GM12878 (cell line): ENCODE measurements around the gene MCC. TPM values are rescaled to one million over a fixed set of nuclear protein-coding genes. Genes with fewer than 3 reads are reported as not detected.

Experiments used
- ATAC-seq: fragments of 200-7000 bp; cut with Tn5 transposase; 3 replicates; pipeline ENCODE4 v1.9.1; 2020; ENCODE audit warnings: mild to moderate bottlenecking, moderate library complexity
- BruUV-seq: library from RNA; stranded (reverse); fragments of 400-500 nt; replicated peaks from 2 replicates; lab custom pipeline; 2021; lab: Mats Ljungman, UMichigan
- CTCF ChIA-PET: fragments of 300-600 bp; sonication (Branson Sonifier 250); formaldehyde crosslinking; extraction: SDS; loops from one replicate; lab custom pipeline; 2021; ENCODE audit warnings: inconsistent platforms; lab: Yijun Ruan, JAX
- POLR2A ChIA-PET: fragments of 350-600 bp; formaldehyde crosslinking; extraction: SDS; loops from one replicate; lab custom pipeline; 2021; ENCODE audit warnings: inconsistent platforms; lab: Charles Lee
- RAD21 ChIA-PET: fragments of 300-600 bp; sonication (Branson Sonifier 250); formaldehyde crosslinking; loops from one replicate; lab custom pipeline; 2023; ENCODE audit warnings: antibody characterized with exemption; ENCODE audit not compliant: unreplicated experiment; lab: Charles Lee
- SMC1A ChIA-PET: fragments of 300-600 bp; sonication (Branson Sonifier 250); formaldehyde crosslinking; loops from one replicate; lab custom pipeline; 2023; ENCODE audit not compliant: unreplicated experiment, uncharacterized antibody; lab: Charles Lee
- DNase-seq: peaks from one replicate; pipeline ENCODE4 v3.0.0-alpha.2; 2011; ENCODE audit warnings: low read depth, low spot score
- FAIRE-seq: peaks from 3 replicates; lab custom pipeline; 2011; peaks lifted over from hg19 to GRCh38; lab: Jason Lieb, UNC
- H2AFZ ChIP-seq: 2 replicates; pipeline ENCODE4 v1.6.0; 2011; ENCODE audit warnings: low read depth, low read length, control low read depth; ENCODE audit not compliant: control insufficient read depth
- H3K27ac ChIP-seq: 2 replicates; pipeline ENCODE4 v1.5.1; 2011; ENCODE audit warnings: control low read depth; ENCODE audit not compliant: control insufficient read depth, insufficient read depth
- H3K27me3 ChIP-seq, 2 experiments: replicated peaks in 1 of 2; 2 replicates each; pipeline versions ENCODE4 v1.6.0 to v1.6.1; 2011; ENCODE audit warnings: low read length in 1 of 2; ENCODE audit not compliant: control insufficient read depth in 2 of 2, insufficient read depth in 2 of 2
- H3K36me3 ChIP-seq, 2 experiments: 2 replicates each; pipeline ENCODE4 v1.5.1; 2011; ENCODE audit warnings: low read length in 1 of 2; ENCODE audit not compliant: control insufficient read depth in 2 of 2, insufficient read depth in 2 of 2
- H3K4me1 ChIP-seq: 2 replicates; pipeline ENCODE4 v1.6.1; 2011; ENCODE audit warnings: mild to moderate bottlenecking, low read length, moderate library complexity, mixed read lengths; ENCODE audit not compliant: control insufficient read depth, insufficient read depth
- H3K4me2 ChIP-seq: 2 replicates; pipeline ENCODE4 v1.6.0; 2011; ENCODE audit warnings: control low read depth; ENCODE audit not compliant: control insufficient read depth, insufficient read depth
- H3K4me3 ChIP-seq: fragments of 200-600 bp; sonication (generic); 2 replicates; pipeline ENCODE4 v1.5.1; 2016
- H3K79me2 ChIP-seq: 2 replicates; pipeline ENCODE4 v1.6.0; 2011; ENCODE audit warnings: low read length; ENCODE audit not compliant: control insufficient read depth, insufficient read depth
- H3K9ac ChIP-seq: 2 replicates; pipeline ENCODE4 v1.8.0; 2011; ENCODE audit warnings: low read length, control low read depth, mixed read lengths; ENCODE audit not compliant: control insufficient read depth, insufficient read depth
- H3K9me3 ChIP-seq: replicated peaks from 3 replicates; pipeline ENCODE4 v1.5.1; 2011; ENCODE audit warnings: mild to moderate bottlenecking, low read length; ENCODE audit not compliant: control insufficient read depth, insufficient read depth
- H4K20me1 ChIP-seq: 2 replicates; pipeline ENCODE4 v1.6.0; 2011; ENCODE audit not compliant: control insufficient read depth, insufficient read depth
- ASH2L ChIP-seq: fragments of 300-600, 200-600 bp; sonication (generic); IDR thresholded peaks from 2 replicates; pipeline ENCODE4 v1.6.1; 2017; ENCODE audit warnings: low read depth, mild to moderate bottlenecking, borderline replicate concordance
- ATF7 ChIP-seq: fragments of 450-650 bp; IDR thresholded peaks from 2 replicates; pipeline ENCODE4 v1.6.1; 2016; ENCODE audit warnings: low read depth, mild to moderate bottlenecking
- BMI1 ChIP-seq: fragments of 450-650 bp; IDR thresholded peaks from 2 replicates; pipeline ENCODE4 v1.6.1; 2016; ENCODE audit warnings: mild to moderate bottlenecking, moderate library complexity, borderline replicate concordance
- CEBPZ ChIP-seq: fragments of 150-350 bp; IDR thresholded peaks from 2 replicates; pipeline ENCODE4 v1.6.1; 2016; ENCODE audit warnings: low read depth, low read length
- FOXM1 ChIP-seq: IDR thresholded peaks from 2 replicates; pipeline ENCODE4 v1.6.1; 2012; ENCODE audit warnings: low read depth, mild to moderate bottlenecking, inconsistent platforms, low read length, moderate library complexity
- HDAC2 ChIP-seq: fragments of 200-600 bp; sonication (generic); IDR thresholded peaks from 2 replicates; pipeline ENCODE4 v1.6.1; 2017
- HSF1 ChIP-seq: fragments of 150-350 bp; IDR thresholded peaks from 2 replicates; pipeline ENCODE4 v1.6.1; 2014; ENCODE audit warnings: mild to moderate bottlenecking, low read depth, low read length
- KLF5 ChIP-seq: fragments of 450-650 bp; IDR thresholded peaks from 2 replicates; pipeline ENCODE4 v1.6.1; 2014; ENCODE audit warnings: mild to moderate bottlenecking; ENCODE audit not compliant: partially characterized antibody
- NFIC ChIP-seq: IDR thresholded peaks from 2 replicates; pipeline ENCODE4 v1.6.1; 2012; ENCODE audit warnings: low read depth, mild to moderate bottlenecking, inconsistent platforms, low read length, moderate library complexity
- NFYB ChIP-seq: IDR thresholded peaks from 2 replicates; pipeline ENCODE4 v1.6.1; 2011; ENCODE audit warnings: low read depth, mild to moderate bottlenecking, low read length, improper control_type of control experiment, moderate library complexity; ENCODE audit not compliant: insufficient read depth
- NRF1 ChIP-seq: conservative IDR thresholded peaks from 2 replicates; pipeline ENCODE4 v1.6.1; 2011; ENCODE audit warnings: mild to moderate bottlenecking, low read depth, low read length, improper control_type of control experiment
- PAX8 ChIP-seq: fragments of 450-650 bp; IDR thresholded peaks from 2 replicates; pipeline ENCODE4 v1.6.1; 2017; ENCODE audit warnings: mild to moderate bottlenecking, moderate library complexity
- POLR2AphosphoS2 ChIP-seq: IDR thresholded peaks from 2 replicates; pipeline ENCODE4 v1.6.1; 2011; ENCODE audit warnings: low read depth, mild to moderate bottlenecking, low read length, improper control_type of control experiment, moderate library complexity
- SIX5 ChIP-seq: IDR thresholded peaks from 2 replicates; pipeline ENCODE4 v1.6.1; 2011; ENCODE audit warnings: mild to moderate bottlenecking, low read depth, low read length, moderate library complexity; ENCODE audit not compliant: severe bottlenecking
- SMAD5 ChIP-seq: IDR thresholded peaks from 2 replicates; pipeline ENCODE4 v1.6.1; 2016; ENCODE audit warnings: antibody characterized with exemption, low read depth
- SUPT20H ChIP-seq: IDR thresholded peaks from 2 replicates; pipeline ENCODE4 v1.6.1; 2011; ENCODE audit warnings: low read depth, mild to moderate bottlenecking, low read length, moderate library complexity, borderline replicate concordance; ENCODE audit not compliant: control insufficient read depth
- ZNF207 ChIP-seq: fragments of 450-650 bp; IDR thresholded peaks from 2 replicates; pipeline ENCODE4 v1.6.1; 2014; ENCODE audit warnings: antibody characterized with exemption, mild to moderate bottlenecking, borderline replicate concordance
- WGBS: methylation state at CpG from one replicate; pipeline ENCODE4 v1.1.6; 2016; ENCODE audit warnings: low lambda C conversion rate; ENCODE audit not compliant: insufficient replicate concordance, insufficient coverage; ENCODE audit errors: missing lambda C conversion rate; 5-methylcytosine and 5-hydroxymethylcytosine counted together
- in situ Hi-C: fragments of 300-500 bp; cut with MboI; formaldehyde crosslinking; loops from 9 replicates; pipeline ENCODE4 v1.14.3; 2018; ENCODE audit warnings: mixed read lengths
- intact Hi-C: fragments of 100-400 bp; cut with micrococcal nuclease; formaldehyde crosslinking; loops from one replicate; pipeline ENCODE4 v1.14.2; 2022; ENCODE audit not compliant: unreplicated experiment
- polyA plus RNA-seq, 11 experiments: library from polyadenylated mRNA; depleted of rRNA in 4 of 11; unstranded in 6 of 11; stranded (reverse) in 5 of 11; fragments of >200 nt; fragmentation: Nextera tagmentation in 4 of 11; fragmentation: Illumina TruSeq in 1 of 11; extraction: Ambion mirVana in 4 of 11; extraction: Trizol in 1 of 11; gene quantifications; 1 replicate in 1 of 11; 2 replicates in 10 of 11; pipeline versions ENCODE4 v1.2.1 to v1.2.3, GENCODE V29; 2011 to 2016; ENCODE audit warnings: inconsistent platforms in 2 of 11, missing spikeins in 2 of 11, low read depth in 1 of 11
- total RNA-seq, 4 experiments: library from RNA; depleted of rRNA in 3 of 4; stranded (reverse); fragments of >200 nt in 3 of 4; fragmentation: Illumina TruSeq in 1 of 4; extraction: Trizol in 1 of 4; gene quantifications; 2 replicates each; pipeline versions ENCODE4 v1.2.1 to v1.2.3, GENCODE V29; 2013 to 2021
- TF ChIP-seq, protein P1 (sequence below): IDR thresholded peaks from 2 replicates; pipeline ENCODE4 v1.6.1; 2011; ENCODE audit warnings: low read depth, low read length, improper control_type of control experiment, borderline replicate concordance

Gene MCC
- total and polyA plus RNA-seq, 10 of the 15 experiments (the other 5 are each of a cell fraction or from before 2014, with no cell fraction given) = 0.03 to 0.86 (median 0.16) TPM

GRCh38 chr5:113435575-113435974 is 52.7 kb downstream of the MCC start (continued):
- no peak for TF ChIP-seq POLR2AphosphoS2
- no peak for TF ChIP-seq ASH2L
- no peak for TF ChIP-seq BMI1

GRCh38 chr5:113434889-113435288 is 53.4 kb downstream of the MCC start, which contains the start of gene TSSK1B:
Gene TSSK1B (minus strand): TSS chr5:113434989. CDS start chr5:113434839, 150 bp downstream.
- H2AFZ ChIP-seq = no peak within 1 kb of the TSS
- intact Hi-C loops = no loop called here
- ATAC-seq (no peak), DNase-seq (no peak), FAIRE-seq (no peak)
- ChIA-PET SMC1A (no interaction called here), CTCF (no interaction called here), RAD21 (no interaction called here), POLR2A (no interaction called here)
- H3K9me3 ChIP-seq = no peaks in the 10 kb centered on the region
- no peaks in the 10 kb centered on the region for H3K36me3 ChIP-seq
- no peaks in the 10 kb centered on the region for H4K20me1 ChIP-seq
- WGBS = 4% methylated on average over 3 of the region's 3 CpGs
- H3K4me2 ChIP-seq = no peak within 1 kb of the TSS
- no peak within 1 kb of the TSS for H3K27ac ChIP-seq
- H3K4me1 ChIP-seq = no peaks in the 10 kb centered on the region
- no peak within 1 kb of the TSS for H3K4me3 ChIP-seq
- BruUV-seq = no TSS peak
- in situ Hi-C loops = no loop called here
- H3K27me3 ChIP-seq = no peaks in the 10 kb centered on the region; a peak in 1 of 4 replicates
- no peak within 1 kb of the TSS for H3K9ac ChIP-seq
- no peaks in the 10 kb centered on the region for H3K79me2 ChIP-seq
- TF ChIP-seq NFYB (no peak), NFIC (no peak), KLF5 (no peak), FOXM1 (no peak), HSF1 (no peak), CEBPZ (no peak), SMAD5 (no peak), ATF7 (no peak), SUPT20H (no peak), SIX5 (no peak), ZNF207 (no peak), NRF1 (no peak), POLR2AphosphoS2 (no peak), HDAC2 (no peak), PAX8 (no peak)
- TF ChIP-seq, protein P1, sequence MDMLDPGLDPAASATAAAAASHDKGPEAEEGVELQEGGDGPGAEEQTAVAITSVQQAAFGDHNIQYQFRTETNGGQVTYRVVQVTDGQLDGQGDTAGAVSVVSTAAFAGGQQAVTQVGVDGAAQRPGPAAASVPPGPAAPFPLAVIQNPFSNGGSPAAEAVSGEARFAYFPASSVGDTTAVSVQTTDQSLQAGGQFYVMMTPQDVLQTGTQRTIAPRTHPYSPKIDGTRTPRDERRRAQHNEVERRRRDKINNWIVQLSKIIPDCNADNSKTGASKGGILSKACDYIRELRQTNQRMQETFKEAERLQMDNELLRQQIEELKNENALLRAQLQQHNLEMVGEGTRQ = no peak
